H9 (cell line): ENCODE data around the gene KCTD20. TPM values are rescaled to one million over a fixed set of nuclear protein-coding genes. Genes with fewer than 3 reads are reported as not detected.

ENCODE experiments used
- DNase-seq: peaks from one replicate; pipeline ENCODE4 v3.0.0-alpha.2; 2017
- H2AFZ ChIP-seq: one replicate; pipeline ENCODE4 v1.6.1; 2013; ENCODE audit warnings: mild to moderate bottlenecking, low read length, control low read depth, moderate library complexity
- H2AK5ac ChIP-seq: 2 replicates; pipeline ENCODE4 v1.6.1; 2013; ENCODE audit warnings: low read length, control low read depth, mixed read lengths; ENCODE audit not compliant: insufficient read length
- H2BK120ac ChIP-seq: one replicate; pipeline ENCODE4 v1.6.1; 2013; ENCODE audit warnings: low read depth, mild to moderate bottlenecking, low read length, control low read depth, inconsistent platforms; ENCODE audit not compliant: poor library complexity, severe bottlenecking
- H2BK12ac ChIP-seq: 2 replicates; pipeline ENCODE4 v1.6.1; 2013; ENCODE audit warnings: low read length, control low read depth, mixed read lengths, low read depth; ENCODE audit not compliant: insufficient read length
- H2BK15ac ChIP-seq: 2 replicates; pipeline ENCODE4 v1.6.1; 2013; ENCODE audit warnings: low read depth, low read length, control low read depth
- H2BK20ac ChIP-seq: one replicate; pipeline ENCODE4 v1.6.1; 2013; ENCODE audit warnings: low read depth, mild to moderate bottlenecking, low read length, control low read depth, inconsistent platforms; ENCODE audit not compliant: poor library complexity, severe bottlenecking
- H2BK5ac ChIP-seq: 2 replicates; pipeline ENCODE4 v1.6.1; 2013; ENCODE audit warnings: low read length, control low read depth, mixed read lengths; ENCODE audit not compliant: insufficient read length
- H3K14ac ChIP-seq: 2 replicates; pipeline ENCODE4 v1.6.1; 2013; ENCODE audit warnings: low read length, control low read depth; ENCODE audit not compliant: insufficient read depth
- H3K18ac ChIP-seq: 2 replicates; pipeline ENCODE4 v1.6.1; 2013; ENCODE audit warnings: low read depth, mild to moderate bottlenecking, mixed read lengths, low read length, control low read depth; ENCODE audit not compliant: insufficient read length
- H3K23ac ChIP-seq: 2 replicates; pipeline ENCODE4 v1.6.1; 2013; ENCODE audit warnings: low read length, control low read depth, mixed read lengths, low read depth; ENCODE audit not compliant: insufficient read length
- H3K23me2 ChIP-seq: 2 replicates; pipeline ENCODE4 v1.6.1; 2013; ENCODE audit warnings: low read depth, mild to moderate bottlenecking, mixed read lengths, low read length, control low read depth; ENCODE audit not compliant: insufficient read length, poor library complexity, severe bottlenecking
- H3K27ac ChIP-seq: 2 replicates; pipeline ENCODE4 v1.5.1; 2013; ENCODE audit warnings: low read length, control low read depth, mixed read lengths, low read depth; ENCODE audit not compliant: insufficient read length
- H3K27me3 ChIP-seq: 2 replicates; pipeline ENCODE4 v1.6.1; 2013; ENCODE audit warnings: low read length, control low read depth, inconsistent platforms; ENCODE audit not compliant: insufficient read depth
- H3K4ac ChIP-seq: 2 replicates; pipeline ENCODE4 v1.6.1; 2013; ENCODE audit warnings: low read depth, mild to moderate bottlenecking, control low read depth, inconsistent platforms, low read length, moderate library complexity
- H3K4me1 ChIP-seq: 2 replicates; pipeline ENCODE4 v1.6.1; 2013; ENCODE audit warnings: low read length, control low read depth, inconsistent platforms; ENCODE audit not compliant: insufficient read depth
- H3K4me2 ChIP-seq: 2 replicates; pipeline ENCODE4 v1.6.1; 2013; ENCODE audit warnings: low read length, control low read depth, mixed read lengths; ENCODE audit not compliant: insufficient read length, insufficient read depth
- H3K56ac ChIP-seq: 2 replicates; pipeline ENCODE4 v1.6.1; 2013; ENCODE audit warnings: low read depth, mild to moderate bottlenecking, mixed read lengths, low read length, control low read depth; ENCODE audit not compliant: insufficient read length
- H3K79me1 ChIP-seq: 2 replicates; pipeline ENCODE4 v1.6.1; 2013; ENCODE audit warnings: low read depth, mild to moderate bottlenecking, moderate library complexity, low read length, control low read depth, inconsistent platforms; ENCODE audit not compliant: insufficient read depth, poor library complexity, severe bottlenecking
- H3K79me2 ChIP-seq: 2 replicates; pipeline ENCODE4 v1.6.1; 2013; ENCODE audit warnings: low read length, control low read depth, inconsistent platforms; ENCODE audit not compliant: insufficient read depth
- H3K9ac ChIP-seq: 2 replicates; pipeline ENCODE4 v1.6.1; 2013; ENCODE audit warnings: low read length, control low read depth, mixed read lengths; ENCODE audit not compliant: insufficient read length; ENCODE audit errors: extremely low read depth
- H3K9me3 ChIP-seq: one replicate; pipeline ENCODE4 v1.6.1; 2013; ENCODE audit warnings: low read depth, low read length, inconsistent platforms; ENCODE audit not compliant: control insufficient read depth
- H3T11ph ChIP-seq: one replicate; pipeline ENCODE4 v1.6.1; 2013; ENCODE audit warnings: mild to moderate bottlenecking, low read length, control low read depth, inconsistent platforms
- H4K20me1 ChIP-seq: one replicate; pipeline ENCODE4 v1.6.1; 2013; ENCODE audit not compliant: control insufficient read depth, insufficient read length, insufficient read depth
- H4K5ac ChIP-seq: 2 replicates; pipeline ENCODE4 v1.6.1; 2013; ENCODE audit warnings: low read depth, mild to moderate bottlenecking, mixed read lengths, low read length, control low read depth; ENCODE audit not compliant: insufficient read length
- H4K8ac ChIP-seq: replicated peaks from 2 replicates; pipeline ENCODE4 v1.6.1; 2013; ENCODE audit warnings: low read length, control low read depth, mixed read lengths, low read depth; ENCODE audit not compliant: insufficient read length
- H4K91ac ChIP-seq: 2 replicates; pipeline ENCODE4 v1.6.1; 2013; ENCODE audit warnings: low read depth, mild to moderate bottlenecking, moderate library complexity, mixed read lengths, low read length, control low read depth; ENCODE audit not compliant: insufficient read length
- H3K27ac Mint-ChIP-seq, 3 experiments: 2 replicates in 2 of 3; 3 replicates in 1 of 3; pipeline ENCODE4 v1.8.0; 2020 to 2021; ENCODE audit warnings: mixed read lengths in 3 of 3, mild to moderate bottlenecking in 1 of 3, moderate library complexity in 1 of 3
- H3K27me3 Mint-ChIP-seq: 2 replicates; pipeline ENCODE4 v1.8.0; 2021; ENCODE audit warnings: low read depth, mild to moderate bottlenecking, moderate library complexity, mixed read lengths
- H3K36me3 Mint-ChIP-seq, 3 experiments: 2 replicates in 2 of 3; 3 replicates in 1 of 3; pipeline ENCODE4 v1.8.0; 2020 to 2021; ENCODE audit warnings: low read depth in 3 of 3, mixed read lengths in 3 of 3; ENCODE audit not compliant: insufficient read depth in 1 of 3
- H3K4me1 Mint-ChIP-seq, 2 experiments: 2 replicates each; pipeline ENCODE4 v1.8.0; 2020; ENCODE audit warnings: mixed read lengths in 2 of 2
- H3K4me3 Mint-ChIP-seq, 2 experiments: 2 replicates in 1 of 2; 3 replicates in 1 of 2; pipeline ENCODE4 v1.8.0; 2020 to 2021; ENCODE audit warnings: mild to moderate bottlenecking in 2 of 2, mixed read lengths in 2 of 2, moderate library complexity in 1 of 2
- H3K9me3 Mint-ChIP-seq, 2 experiments: 2 replicates in 1 of 2; 3 replicates in 1 of 2; pipeline ENCODE4 v1.8.0; 2020; ENCODE audit warnings: mild to moderate bottlenecking in 2 of 2, mixed read lengths in 2 of 2, moderate library complexity in 1 of 2
- CTCF ChIP-seq: fragments of 200-600 bp; sonication (generic); conservative IDR thresholded peaks from 3 replicates; pipeline ENCODE4 v1.8.0; 2021; ENCODE audit warnings: antibody characterized with exemption, mild to moderate bottlenecking
- WGBS: extraction: QIAGEN DNeasy Blood & Tissue Kit; methylation state at CpG from one replicate; pipeline ENCODE4 v1.1.7; 2013; ENCODE audit warnings: missing lambda C conversion rate, low lambda C conversion rate, mixed read lengths; ENCODE audit not compliant: insufficient read length; ENCODE audit errors: extremely low coverage; 5-methylcytosine and 5-hydroxymethylcytosine counted together
- total RNA-seq: library from RNA; stranded (reverse); gene quantifications from 2 replicates; pipeline ENCODE4 v1.2.1, GENCODE V29; 2021

The KCTD20 gene
- total RNA-seq, 1 experiment from 2014 or later = 22.6 TPM

- no peaks in the 10 kb centered on the region for H3K4me1 ChIP-seq
- H3T11ph ChIP-seq = no peak overlapping the region
- no peaks in the 10 kb centered on the region for H3K9me3 Mint-ChIP-seq
- H3K4me1 Mint-ChIP-seq = peaks cover 26% of the 10 kb centered on the region in 2 experiments
- peak overlapping the region; percentile 35 for H3K27ac ChIP-seq
- no peak overlapping the region for H4K5ac ChIP-seq
- peaks cover 8% of the 10 kb centered on the region; the same call in 1 of the 2 replicates for H3K79me2 ChIP-seq
- WGBS = no CpG with 5 or more reads among the region's 12 CpGs
- peak overlapping the region; percentile 39 for H3K18ac ChIP-seq
- no peak overlapping the region for H2BK120ac ChIP-seq
- H3K9me3 ChIP-seq = no peaks in the 10 kb centered on the region
- H2BK20ac ChIP-seq = no peak overlapping the region
- no peak overlapping the region for H2BK15ac ChIP-seq
- H3K36me3 Mint-ChIP-seq = peaks cover 0 to 5% (median 0%) of the 10 kb centered on the region in 3 experiments; a peak in 1 of 7 replicates
- no peak overlapping the region for H4K8ac ChIP-seq
- no peak overlapping the region for H3K56ac ChIP-seq
- H3K23me2 ChIP-seq = peaks cover 9% of the 10 kb centered on the region
- H3K79me1 ChIP-seq = no peaks in the 10 kb centered on the region
- peak overlapping the region; percentile 88 to 95 for H3K4me3 Mint-ChIP-seq
- H3K27me3 ChIP-seq = no peaks in the 10 kb centered on the region
- H4K20me1 ChIP-seq = no peaks in the 10 kb centered on the region
- peak overlapping the region; percentile 14 for H2AFZ ChIP-seq
- H3K9ac ChIP-seq = peak overlapping the region; percentile 60
- no peak overlapping the region for H2BK12ac ChIP-seq
- peak overlapping the region; percentile 56 for H3K4me2 ChIP-seq
- H2BK5ac ChIP-seq = no peak overlapping the region
- DNase-seq = no peak
- H3K27ac Mint-ChIP-seq = peak overlapping the region; percentile 19 to 95 (median 84); a peak in 5 of 7 replicates
- H3K4ac ChIP-seq = no peak overlapping the region
- H2AK5ac ChIP-seq = no peak overlapping the region
- H3K14ac ChIP-seq = peak overlapping the region; percentile 74; the same call in 1 of the 2 replicates
- no peaks in the 10 kb centered on the region for H3K27me3 Mint-ChIP-seq
- no peak overlapping the region for H3K23ac ChIP-seq
- H4K91ac ChIP-seq = no peak overlapping the region
- no peak for TF ChIP-seq CTCF
Observed at GRCh38 chr6:36442103-36442670, 613 bp upstream of the KCTD20 start.
